ENCODE results near the gene KANK3.
"Not testable (repeated sequence)": the region's sequence is repeated elsewhere in the genome, so short reads cannot be mapped to it uniquely, and the experiment has no call there.

Gene KANK3

DNA sequence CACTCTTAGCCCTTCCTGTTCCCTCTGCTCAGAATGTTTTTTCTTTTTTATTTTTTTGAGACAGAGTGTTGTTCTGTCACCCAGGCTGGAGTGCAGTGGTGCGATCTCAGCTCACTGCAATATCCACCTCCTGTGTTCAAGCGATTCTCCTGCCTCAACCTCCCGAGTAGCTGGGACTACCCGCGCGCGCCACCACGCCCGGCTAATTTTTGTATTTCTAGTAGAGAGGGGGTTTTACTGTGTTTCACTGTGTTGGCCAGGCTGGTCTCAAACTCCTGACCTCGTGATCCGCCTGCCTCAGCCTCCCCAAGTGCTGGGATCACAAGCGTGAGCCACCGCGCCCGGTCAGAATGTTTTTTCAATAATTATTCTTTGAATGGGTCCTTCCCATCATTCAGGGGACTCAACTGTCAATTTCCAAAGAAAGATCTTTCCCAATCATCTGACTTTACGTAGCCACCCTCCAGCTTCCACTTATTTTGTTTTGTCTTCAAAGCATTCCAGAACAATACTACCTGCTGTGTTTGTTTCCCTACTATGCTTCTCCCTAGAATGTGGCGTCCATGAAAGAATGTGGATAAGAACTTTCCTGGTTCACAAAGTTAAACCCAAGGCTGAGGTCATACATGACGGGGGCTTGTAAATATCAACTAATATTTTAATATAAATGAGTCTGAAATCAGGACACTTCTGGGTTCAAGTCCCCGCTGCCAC lies 23.1 kb downstream of the KANK3 start:
- ATAC-seq: no peak
- no peaks in the 10 kb centered on the region for H3K9me3 Mint-ChIP-seq
- peak overlapping the region; percentile 98 to 99 for H3K4me3 Mint-ChIP-seq
- H3K4me1 Mint-ChIP-seq: peaks cover 45% of the 10 kb centered on the region
- no peaks in the 10 kb centered on the region for H3K27me3 Mint-ChIP-seq
- no peak for DNase-seq
- H3K27ac Mint-ChIP-seq: peak overlapping the region; percentile 98 to 99

DNA sequence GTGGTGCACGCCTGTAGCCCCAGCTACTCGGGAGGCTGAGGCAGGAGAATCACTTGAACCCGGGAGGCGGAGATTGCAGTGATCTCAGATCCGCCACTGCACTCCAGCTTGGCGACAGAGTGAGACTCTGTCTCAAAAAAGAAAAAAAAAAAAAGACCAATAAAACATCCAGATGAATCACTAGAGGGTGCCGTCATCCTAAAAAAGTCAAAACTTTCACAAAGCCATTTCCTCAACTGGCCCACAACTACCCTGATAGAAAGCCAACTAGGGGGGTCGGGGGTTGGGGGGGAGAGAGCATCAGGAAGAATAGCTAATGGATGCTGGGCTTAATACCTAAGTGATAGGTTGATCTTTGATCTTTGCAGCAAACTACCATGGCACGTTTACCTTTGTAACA lies 24.2 kb downstream of the KANK3 start:
- Mint-ChIP-seq H3K27ac (peak overlapping the region in 1 of 2 donors; percentile 12), H3K4me1 (peaks cover 40% of the 10 kb centered on the region)
- DNase-seq: not testable (repeated sequence)

DNA sequence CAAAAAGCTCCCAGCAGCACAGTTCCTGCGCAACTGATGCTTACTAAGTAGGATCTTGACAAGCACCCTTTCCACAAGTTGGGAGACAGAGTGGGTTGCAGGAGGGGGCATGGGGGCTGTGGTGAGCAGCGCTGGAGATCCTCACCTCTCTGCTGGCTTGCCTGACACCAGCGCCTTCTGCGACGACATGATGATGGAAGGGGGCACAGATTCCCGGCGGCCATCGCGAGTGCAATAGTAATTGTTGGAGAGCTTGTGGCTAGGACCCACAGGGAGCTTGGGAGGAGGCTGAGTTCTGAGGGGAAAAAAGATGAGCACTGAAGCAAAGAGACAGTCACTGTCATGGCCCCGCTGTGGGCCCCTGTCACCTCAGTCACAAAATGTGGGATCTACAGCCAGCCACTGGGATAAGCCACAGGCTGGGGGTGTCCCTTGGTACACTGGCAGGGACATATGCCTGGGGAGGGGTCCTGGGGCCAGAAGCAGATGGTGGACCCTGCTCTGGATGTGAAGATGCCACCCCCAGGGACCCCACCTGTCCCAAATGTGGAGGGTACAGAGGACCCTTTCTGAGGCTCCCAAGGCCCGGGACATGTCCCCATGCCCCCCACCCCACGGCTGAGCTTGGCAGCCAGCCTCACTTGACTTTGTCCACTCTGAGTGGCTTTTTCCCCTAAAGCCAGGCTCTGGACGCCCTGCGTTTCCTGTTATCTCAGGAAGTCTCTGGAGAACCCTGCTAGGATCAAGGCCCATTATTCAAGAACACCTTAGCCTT lies 26.5 kb downstream of the KANK3 start:
- Mint-ChIP-seq H3K4me3 (no peak overlapping the region), H3K4me1 (peaks cover 20% of the 10 kb centered on the region), H3K27ac (peak overlapping the region in 1 of 2 donors; percentile 54), H3K27me3 (no peaks in the 10 kb centered on the region), H3K9me3 (no peaks in the 10 kb centered on the region)
- DNase-seq (no peak), ATAC-seq (no peak)

More for the DNA sequence above, 24.2 kb downstream of the KANK3 start:
- peak overlapping the region in 1 of 2 donors; percentile 29 for H3K4me3 Mint-ChIP-seq
- not testable (repeated sequence) for H3K9me3 Mint-ChIP-seq, ATAC-seq, H3K27me3 Mint-ChIP-seq

DNA sequence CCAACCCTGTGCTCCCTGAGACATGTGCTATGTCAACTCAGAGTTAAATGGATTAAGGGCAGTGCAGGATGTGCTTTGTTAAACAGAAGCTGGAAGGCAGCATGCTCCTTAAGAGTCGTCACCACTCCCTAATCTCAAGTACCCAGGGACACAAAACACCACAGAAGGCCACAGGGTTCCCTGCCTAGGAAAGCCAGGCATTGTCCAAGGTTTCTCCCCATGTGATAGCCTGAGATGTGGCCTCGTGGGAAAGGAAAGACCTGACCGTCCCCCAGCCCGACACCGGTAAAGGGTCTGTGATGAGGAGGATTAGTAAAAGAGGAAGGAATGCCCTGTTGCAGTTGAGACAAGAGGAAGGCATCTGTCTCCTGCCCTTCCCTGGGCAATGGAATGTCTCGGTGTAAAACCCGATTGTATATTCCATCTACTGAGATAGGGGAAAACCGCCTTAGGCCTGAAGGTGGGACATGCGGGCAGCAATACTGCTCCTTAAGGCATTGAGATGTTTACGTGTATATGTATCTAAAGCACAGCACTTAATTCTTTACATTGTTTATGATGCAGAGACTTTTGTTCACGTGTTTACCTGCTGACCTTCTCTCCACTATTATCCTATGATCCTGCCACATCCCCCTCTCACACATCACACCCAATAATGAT lies 28.0 kb downstream of the KANK3 start:
- H3K4me1 Mint-ChIP-seq: peaks cover 17% of the 10 kb centered on the region
- H3K27me3 Mint-ChIP-seq, DNase-seq, H3K27ac Mint-ChIP-seq, H3K4me3 Mint-ChIP-seq, H3K9me3 Mint-ChIP-seq, ATAC-seq: not testable (repeated sequence)

DNA sequence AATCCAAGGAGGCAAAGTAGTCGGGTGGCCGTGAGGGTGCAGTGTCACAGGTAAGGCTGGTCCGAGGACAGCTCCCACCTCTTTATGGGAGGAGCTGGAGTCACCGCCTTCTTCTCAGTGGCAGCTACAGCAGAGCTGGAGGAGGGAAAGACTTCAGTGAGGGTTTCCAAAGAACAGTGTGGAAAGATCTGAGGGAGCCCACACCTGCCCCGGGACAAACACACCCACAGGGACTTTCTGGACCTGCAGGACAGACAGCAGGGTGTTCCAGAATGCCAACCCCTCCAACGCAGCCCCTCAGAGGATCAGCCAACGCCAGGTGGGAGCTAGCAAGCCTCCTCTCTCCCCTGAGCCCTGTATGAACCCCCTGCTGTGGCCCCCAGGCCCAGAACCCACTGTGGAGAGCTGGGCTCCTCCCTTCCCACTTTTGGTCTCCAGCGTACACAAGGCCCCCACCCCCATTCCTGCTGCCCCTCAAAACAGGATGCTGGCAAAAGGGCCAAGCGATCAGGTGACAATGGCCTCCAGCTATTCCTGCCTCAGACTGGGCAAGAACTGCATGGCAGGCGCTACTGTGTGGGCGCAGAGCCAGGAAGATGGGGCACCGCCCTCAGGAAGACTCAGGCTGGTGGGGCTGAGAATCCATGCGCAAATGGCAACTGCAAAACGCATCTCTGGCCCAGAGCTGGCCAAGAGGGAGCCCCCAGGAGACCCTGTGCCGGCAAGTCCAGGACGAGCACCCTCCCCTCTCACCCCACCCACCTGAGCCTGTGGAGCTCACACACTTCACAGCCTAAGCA lies 31.4 kb downstream of the KANK3 start:
- H3K27me3 Mint-ChIP-seq: no peaks in the 10 kb centered on the region

DNA sequence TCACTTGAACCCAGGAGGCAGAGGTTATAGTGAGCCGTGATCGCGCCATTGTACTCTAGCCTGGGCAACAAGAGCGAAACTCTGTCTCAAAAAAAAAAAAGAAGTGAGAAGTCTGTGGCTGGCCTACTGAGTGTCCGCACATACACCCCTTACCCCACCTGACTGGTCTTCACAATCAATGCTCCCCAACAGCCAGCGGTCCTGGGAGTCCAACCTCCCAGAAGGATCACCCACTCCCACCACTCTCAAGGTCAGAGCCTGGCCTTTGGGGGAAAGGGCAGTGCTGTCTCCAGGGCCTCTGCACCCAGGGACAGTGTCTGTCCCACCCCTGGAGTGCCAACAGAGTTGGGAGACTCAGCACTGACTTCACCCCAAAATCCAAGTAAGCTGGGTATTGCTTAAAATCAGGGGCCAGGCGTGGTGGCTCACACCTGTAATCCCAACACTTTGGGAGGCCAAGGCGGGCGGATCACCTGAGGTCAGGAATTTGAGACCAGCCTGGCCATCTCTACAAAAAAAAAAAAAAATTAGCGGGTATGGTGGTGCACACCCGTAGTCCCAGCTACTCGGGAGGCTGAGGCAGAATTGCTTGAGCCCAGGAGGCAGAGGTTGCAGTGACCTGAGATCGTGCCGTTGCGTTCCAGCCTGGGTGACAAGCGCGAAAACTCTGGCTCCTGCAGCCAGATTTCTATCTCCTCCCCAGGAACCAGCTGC lies 32.6 kb downstream of the KANK3 start:
- no peaks in the 10 kb centered on the region for H3K27me3 Mint-ChIP-seq
- peaks cover 39% of the 10 kb centered on the region for H3K4me1 Mint-ChIP-seq
- no peak overlapping the region for H3K4me3 Mint-ChIP-seq
- H3K27ac Mint-ChIP-seq: no peak overlapping the region
- ATAC-seq (no peak), DNase-seq (no peak)
- H3K9me3 Mint-ChIP-seq: no peaks in the 10 kb centered on the region

More for the DNA sequence above, 31.4 kb downstream of the KANK3 start:
- Mint-ChIP-seq H3K4me3 (no peak overlapping the region), H3K27ac (peak overlapping the region in 1 of 2 donors; percentile 54), H3K4me1 (peaks cover 28% of the 10 kb centered on the region), H3K9me3 (no peaks in the 10 kb centered on the region)
- ATAC-seq (no peak), DNase-seq (no peak)

DNA sequence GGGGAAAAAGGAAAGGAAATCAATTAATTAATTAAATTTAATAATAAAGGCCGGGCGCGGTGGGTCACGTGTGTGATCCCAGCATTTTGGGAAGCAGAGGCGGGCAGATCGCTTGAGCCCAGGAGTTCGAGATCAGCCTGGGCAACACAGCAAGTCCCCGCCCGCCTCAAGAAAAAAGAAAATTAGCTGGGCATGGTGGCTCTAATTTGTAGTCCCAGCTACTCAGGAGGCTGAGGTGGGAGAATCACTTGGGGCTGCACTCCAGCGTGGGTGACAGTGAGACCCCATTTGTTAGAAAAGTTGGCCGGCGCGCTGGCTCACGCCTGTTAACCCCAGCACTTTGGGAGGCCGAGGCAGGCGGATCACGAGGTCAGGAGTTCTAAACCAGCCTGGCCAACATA lies 34.2 kb downstream of the KANK3 start:
- peak overlapping the region in 1 of 2 donors; percentile 97 for H3K27ac Mint-ChIP-seq
- no peaks in the 10 kb centered on the region for H3K9me3 Mint-ChIP-seq
- DNase-seq (no peak), ATAC-seq (no peak)
- H3K27me3 Mint-ChIP-seq: no peaks in the 10 kb centered on the region
- peaks cover 55% of the 10 kb centered on the region for H3K4me1 Mint-ChIP-seq
- peak overlapping the region; percentile 91 to 93 for H3K4me3 Mint-ChIP-seq

DNA sequence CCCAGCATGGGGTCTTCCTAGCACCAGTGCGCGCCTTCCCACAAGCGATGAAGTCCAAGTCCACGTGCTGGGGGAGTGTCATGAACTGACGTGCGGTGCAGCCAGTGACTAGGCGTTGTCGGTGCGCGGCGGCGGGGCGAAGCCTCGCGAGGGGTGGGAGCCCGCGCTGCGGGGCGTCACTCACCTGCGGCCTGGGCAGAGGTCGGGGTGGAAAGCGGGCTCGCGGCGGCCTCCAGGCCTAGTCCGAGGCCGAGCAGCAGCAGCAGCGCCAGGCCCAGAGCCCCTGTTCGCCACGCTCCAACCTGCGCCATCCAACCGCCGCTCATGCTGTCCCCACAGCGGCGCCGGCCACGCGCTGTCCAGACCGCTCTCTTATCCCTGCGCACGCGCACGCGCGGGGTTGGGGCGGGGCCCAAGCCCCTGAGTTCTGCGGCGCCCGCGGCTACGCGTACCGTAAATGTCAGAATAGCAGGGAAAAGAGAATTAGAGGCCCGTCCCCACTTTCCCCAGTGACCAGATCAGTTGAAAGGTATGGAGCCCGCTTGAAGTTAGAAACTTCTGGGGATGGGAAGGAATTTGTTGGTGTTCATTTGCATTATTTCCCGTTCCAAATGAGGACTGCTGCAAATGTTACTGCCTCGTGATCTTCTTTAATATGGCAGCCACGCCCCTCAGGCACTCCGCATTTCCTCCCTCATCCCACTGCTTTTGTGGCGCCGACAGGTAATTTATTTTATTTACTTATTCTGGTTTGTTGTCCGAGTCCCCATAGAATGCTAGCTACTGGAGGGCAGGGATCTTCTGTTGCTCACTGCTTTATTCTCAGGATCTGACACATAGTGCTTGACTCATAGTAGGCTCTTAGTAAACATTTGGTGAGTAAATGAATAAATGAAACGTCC lies 34.8 kb downstream of the KANK3 start, which contains the start of gene CD320:
TSS of gene CD320 (minus strand) at position 394 of the 902 bp plus-strand sequence. CDS start at position 326, 68 bp downstream.
- H3K9me3 Mint-ChIP-seq: no peaks in the 10 kb centered on the region
- peak within 1 kb of the TSS; percentile 91 to 93 for H3K4me3 Mint-ChIP-seq
- peak within 1 kb of the TSS; percentile 97 for H3K27ac Mint-ChIP-seq
- ATAC-seq (peak; percentile 95), DNase-seq (peak; percentile 84 to 87)
- peaks cover 56% of the 10 kb centered on the region for H3K4me1 Mint-ChIP-seq
- H3K27me3 Mint-ChIP-seq: no peaks in the 10 kb centered on the region

DNA sequence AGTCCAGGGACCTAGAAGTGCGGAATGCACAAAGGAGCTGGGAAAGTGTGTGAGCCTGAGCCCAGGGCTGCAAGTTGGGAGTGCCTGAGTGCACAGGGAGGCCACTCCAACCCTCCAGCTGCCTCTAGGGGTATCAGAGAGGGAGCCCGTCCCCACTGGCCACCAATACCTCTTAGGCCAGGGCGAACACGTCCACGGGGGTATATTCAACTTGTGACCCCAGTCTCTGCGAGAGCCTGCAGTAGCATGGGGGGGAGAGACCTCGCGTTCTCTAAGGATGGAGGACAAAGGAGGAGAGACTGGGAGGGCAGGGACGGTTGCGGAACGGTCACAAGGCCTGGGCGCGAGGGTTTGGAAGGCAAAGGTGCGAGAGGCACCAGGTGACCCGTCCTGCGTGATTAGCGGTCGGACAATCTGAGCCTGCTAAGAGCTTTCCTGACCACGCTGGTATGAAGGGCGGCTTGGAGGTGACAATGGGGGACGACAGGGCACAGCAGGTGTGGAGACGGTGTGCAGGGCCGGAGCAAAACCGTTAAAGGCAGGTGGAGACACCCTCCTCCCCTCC lies 35.6 kb downstream of the KANK3 start:
- Mint-ChIP-seq H3K27me3 (no peaks in the 10 kb centered on the region), H3K4me1 (peaks cover 56% of the 10 kb centered on the region), H3K27ac (peak overlapping the region; percentile 96 to 97), H3K9me3 (no peaks in the 10 kb centered on the region), H3K4me3 (peak overlapping the region; percentile 91 to 93)
- DNase-seq: no peak
- no peak for ATAC-seq

DNA sequence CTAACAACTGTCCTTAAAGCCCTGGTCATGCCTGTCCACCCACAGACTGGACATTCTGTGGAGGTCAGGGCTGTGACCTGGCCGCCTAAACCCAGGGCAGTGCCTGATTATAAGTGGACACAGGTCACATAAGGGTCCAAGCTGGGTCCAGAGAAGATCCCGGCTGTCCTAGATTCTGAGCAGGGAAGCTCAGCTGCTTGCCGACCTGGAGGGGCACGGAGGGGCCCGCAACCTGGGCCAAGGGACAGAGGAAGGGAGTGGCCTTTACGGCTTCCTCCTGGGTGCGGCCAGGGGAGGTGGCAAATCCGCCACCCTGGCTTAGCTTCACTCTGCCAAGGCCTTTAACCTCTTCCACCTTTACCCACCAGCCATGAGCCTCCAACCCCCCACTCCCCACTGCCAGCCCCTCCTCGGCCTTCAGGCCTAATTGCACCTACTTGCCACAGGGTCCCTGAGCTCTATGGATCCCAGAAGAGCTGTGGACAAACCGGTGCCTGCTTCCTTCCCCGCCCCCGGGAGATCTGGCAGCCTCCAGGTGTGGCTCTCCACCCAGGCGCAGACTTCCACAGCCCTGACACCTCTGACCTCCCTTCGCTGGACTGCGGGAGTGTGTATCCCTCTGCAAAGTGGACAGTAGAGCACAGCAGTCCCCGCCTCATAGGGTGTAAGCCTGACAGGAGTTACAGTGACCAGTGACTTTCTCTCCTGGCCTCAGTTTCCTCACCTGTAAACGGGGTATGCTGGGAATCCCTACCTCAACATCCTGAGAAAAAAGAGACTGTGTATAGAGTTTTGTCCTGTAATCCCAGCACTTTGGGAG lies 36.6 kb downstream of the KANK3 start:
- Mint-ChIP-seq H3K4me3 (peak overlapping the region; percentile 91 to 93), H3K9me3 (no peaks in the 10 kb centered on the region), H3K27ac (peak overlapping the region; percentile 48 to 96), H3K4me1 (peaks cover 56% of the 10 kb centered on the region), H3K27me3 (no peaks in the 10 kb centered on the region)
- DNase-seq: no peak
- ATAC-seq: no peak

DNA sequence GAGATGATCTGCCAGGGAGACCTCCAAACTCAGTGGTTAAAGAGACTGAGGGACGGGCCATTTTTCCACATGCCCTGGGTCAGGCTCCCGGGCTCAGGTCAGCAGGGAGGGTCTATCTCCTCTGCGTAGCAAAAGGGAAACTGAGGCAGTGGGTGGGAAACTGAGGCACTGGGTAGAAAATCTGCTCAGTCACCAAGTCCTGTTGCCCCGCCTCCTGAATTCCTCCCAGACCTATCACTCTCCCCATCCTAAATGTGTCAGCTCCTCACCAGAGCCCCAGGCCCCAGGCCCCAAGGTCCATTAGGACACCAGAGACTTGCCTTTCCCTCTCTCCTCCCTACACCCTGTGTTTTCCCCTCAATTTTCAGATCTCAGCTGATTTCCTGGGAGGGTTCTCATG lies 37.3 kb downstream of the KANK3 start:
- no peaks in the 10 kb centered on the region for H3K9me3 Mint-ChIP-seq
- H3K4me1 Mint-ChIP-seq: peaks cover 56% of the 10 kb centered on the region
- H3K27me3 Mint-ChIP-seq: no peaks in the 10 kb centered on the region
- no peak overlapping the region for H3K27ac Mint-ChIP-seq
- H3K4me3 Mint-ChIP-seq: no peak overlapping the region
- ATAC-seq: no peak
- DNase-seq: no peak

DNA sequence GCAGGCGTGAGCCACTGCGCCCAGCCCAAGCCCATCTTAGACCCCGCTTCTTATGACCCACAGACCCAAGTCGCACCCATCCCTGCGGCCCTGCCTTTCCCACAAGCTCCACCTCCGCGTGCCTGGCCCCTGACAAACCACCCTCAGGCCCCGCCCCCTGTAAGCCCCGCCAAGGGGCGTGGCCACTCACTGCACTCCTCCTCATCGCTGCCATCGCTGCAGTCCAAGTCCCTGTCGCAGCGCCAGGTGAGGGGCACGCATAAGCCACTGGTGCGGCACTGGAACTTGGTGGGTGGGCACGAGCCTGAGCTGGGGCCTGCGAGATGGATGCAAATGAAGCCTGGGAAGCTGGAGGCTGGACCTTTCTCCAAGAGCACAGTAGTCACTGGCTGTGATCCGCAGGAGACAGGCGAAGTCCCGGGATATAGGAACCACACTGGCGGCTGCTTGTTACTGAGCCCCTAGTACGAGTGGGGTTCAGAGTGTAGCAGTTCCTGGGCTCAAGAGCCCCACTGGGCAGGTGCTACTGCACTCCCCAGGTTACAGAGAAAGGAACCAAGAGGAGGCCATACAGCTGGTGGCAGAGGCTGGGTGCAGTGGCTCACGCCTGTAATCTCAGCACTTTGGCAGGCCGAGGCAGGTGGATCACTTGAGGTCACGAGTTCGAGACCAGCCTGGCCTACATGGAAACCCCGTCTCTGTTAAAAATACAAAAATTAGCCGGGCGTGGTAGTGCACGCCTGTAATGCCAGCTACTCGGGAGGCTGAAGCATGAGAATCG lies 38.0 kb downstream of the KANK3 start:
- no peaks in the 10 kb centered on the region for H3K9me3 Mint-ChIP-seq
- no peak for DNase-seq
- peaks cover 56% of the 10 kb centered on the region for H3K4me1 Mint-ChIP-seq
- no peak overlapping the region for H3K27ac Mint-ChIP-seq
- no peak overlapping the region for H3K4me3 Mint-ChIP-seq
- no peaks in the 10 kb centered on the region for H3K27me3 Mint-ChIP-seq
- ATAC-seq: no peak

All from stimulated activated naive CD8-positive, alpha-beta T cell treated with anti-CD3 and anti-CD28 coated beads, Interleukin-15, amount 100 ng/mL, for 72 hours (primary cell).